ENCODE measurements around the gene MED12L.

GRCh38 chr3:151248772-151249337, 163.4 kb downstream of the MED12L start:
- no peak for TF ChIP-seq ZNF121 (CRISPR knock-in tag; conservative IDR thresholded peaks at IDR 0.05)
- TF ChIP-seq ZNF609 (CRISPR knock-in tag; IDR thresholded peaks at IDR 0.05; ENCODE audit: borderline replicate concordance), result no peak
- no peak for TF ChIP-seq TEAD1 (CRISPR knock-in tag; IDR thresholded peaks at IDR 0.05)
- TF ChIP-seq KAT7 (CRISPR knock-in tag; IDR thresholded peaks at IDR 0.05; ENCODE audit: borderline replicate concordance), result no peak
- no peak for TF ChIP-seq CTCF (IDR thresholded peaks at IDR 0.05 in 2 of 3, conservative IDR thresholded peaks at IDR 0.05 in 1 of 3; ENCODE audit: insufficient read depth in 2 of 3, low read depth in 1 of 3, low read length in 3 of 3)
- no peak for TF ChIP-seq ZNF282 (CRISPR knock-in tag; IDR thresholded peaks at IDR 0.05)
- no peak for TF ChIP-seq KDM1A (IDR thresholded peaks at IDR 0.05)

All from K562 (cell line).